OCI-LY7 (cell line): Measurements from ENCODE around the gene KIF17. TPM values are rescaled to one million over a fixed set of nuclear protein-coding genes. Genes with fewer than 3 reads are reported as not detected.

Source experiments
- BruUV-seq: library from RNA; stranded (reverse); fragments of 400-500 nt; replicated peaks from 2 replicates; lab custom pipeline; 2021; lab: Mats Ljungman, UMichigan
- CTCF ChIA-PET: fragments of 300-600 bp; sonication (Branson Sonifier 250); formaldehyde crosslinking; loops from one replicate; lab custom pipeline; 2022; ENCODE audit warnings: antibody characterized with exemption; ENCODE audit not compliant: unreplicated experiment; lab: Charles Lee
- POLR2A ChIA-PET: fragments of 300-600 bp; sonication (Branson Sonifier 250); formaldehyde crosslinking; loops from one replicate; lab custom pipeline; 2022; ENCODE audit warnings: antibody characterized with exemption; lab: Charles Lee
- DNase-seq: peaks from one replicate; pipeline ENCODE4 v3.0.0-alpha.2; 2015; ENCODE audit warnings: low spot score
- H2AFZ ChIP-seq: fragments of 200-600 bp; sonication (generic), shearing (Covaris generic); 2 replicates; pipeline ENCODE4 v1.6.1; 2014; ENCODE audit warnings: mild to moderate bottlenecking, antibody characterized with exemption, low read length, moderate library complexity
- H3K27ac ChIP-seq: fragments of 200-600 bp; sonication (generic); 2 replicates; pipeline ENCODE4 v1.5.1; 2014; ENCODE audit warnings: mixed run types, low read depth, mild to moderate bottlenecking, moderate library complexity, low read length, inconsistent platforms; ENCODE audit not compliant: poor library complexity, severe bottlenecking
- H3K36me3 ChIP-seq: fragments of 200-600 bp; sonication (generic); 2 replicates; pipeline ENCODE4 v1.6.1; 2014; ENCODE audit warnings: mild to moderate bottlenecking, antibody characterized with exemption, low read length, moderate library complexity, mixed read lengths; ENCODE audit not compliant: insufficient read depth
- H3K4me1 ChIP-seq: fragments of 200-600 bp; sonication (generic); 2 replicates; pipeline ENCODE4 v1.5.1; 2014; ENCODE audit warnings: mild to moderate bottlenecking, low read length; ENCODE audit not compliant: insufficient read depth, poor library complexity, severe bottlenecking
- H3K4me2 ChIP-seq: fragments of 200-600 bp; sonication (generic); 2 replicates; pipeline ENCODE4 v1.6.1; 2014; ENCODE audit warnings: mild to moderate bottlenecking, low read length
- H3K4me3 ChIP-seq: fragments of 200-600 bp; sonication (generic); 2 replicates; pipeline ENCODE4 v1.5.1; 2014; ENCODE audit warnings: mild to moderate bottlenecking, low read depth, low read length; ENCODE audit not compliant: poor library complexity, severe bottlenecking
- H3K79me2 ChIP-seq: fragments of 200-600 bp; sonication (generic); 2 replicates; pipeline ENCODE4 v1.6.1; 2016; ENCODE audit warnings: low read depth, mild to moderate bottlenecking, low read length, moderate library complexity, mixed read lengths; ENCODE audit not compliant: insufficient read depth
- H3K9me2 ChIP-seq: fragments of 200-600 bp; sonication (generic); 2 replicates; pipeline ENCODE4 v1.6.1; 2016; ENCODE audit warnings: mild to moderate bottlenecking, low read length, mixed read lengths; ENCODE audit not compliant: insufficient read depth
- H3K9me3 ChIP-seq: fragments of 200-600 bp; sonication (generic); 2 replicates; pipeline ENCODE4 v1.6.1; 2014; ENCODE audit warnings: mild to moderate bottlenecking, mixed run types, low read length, mixed read lengths
- H4K20me1 ChIP-seq: fragments of 200-600 bp; sonication (generic); 2 replicates; pipeline ENCODE4 v1.6.1; 2014; ENCODE audit warnings: mild to moderate bottlenecking, antibody characterized with exemption, low read length, moderate library complexity, mixed read lengths; ENCODE audit not compliant: insufficient read depth
- CTCF ChIP-seq: fragments of 200-600 bp; sonication (generic); conservative IDR thresholded peaks from 2 replicates; pipeline ENCODE4 v1.5.1; 2014; ENCODE audit warnings: mild to moderate bottlenecking, antibody characterized with exemption, low read length, moderate library complexity, mixed read lengths
- EZH2phosphoT487 ChIP-seq: fragments of 200-600 bp; sonication (generic); IDR thresholded peaks from 2 replicates; pipeline ENCODE4 v1.6.1; 2018; ENCODE audit warnings: low read depth, borderline replicate concordance, mild to moderate bottlenecking, mixed run types, antibody characterized with exemption, low read length, moderate library complexity, mixed read lengths
- intact Hi-C: fragments of 100-400 bp; cut with micrococcal nuclease; formaldehyde crosslinking; loops from one replicate; pipeline ENCODE4 v1.10.0; 2022; ENCODE audit not compliant: unreplicated experiment
- total RNA-seq, 2 experiments: library from RNA; depleted of rRNA in 1 of 2; stranded (reverse); fragments of >200 nt in 1 of 2; shearing (Covaris generic) in 1 of 2; gene quantifications; 2 replicates each; pipeline ENCODE4 v1.2.3, GENCODE V29; 2014 to 2022

The KIF17 gene
- total RNA-seq, 2 experiments from 2014 or later, result 1.1 TPM; not detected in 1

- no peaks in the 10 kb centered on the region for H3K79me2 ChIP-seq
- H3K4me1 ChIP-seq, result no peaks in the 10 kb centered on the region
- POLR2A ChIA-PET, result interaction anchor here (0.5 kb wide), 1 partner anchor 1323 kb away, joined by 7 read pairs; no protein-coding TSS in a partner anchor
- H3K4me3 ChIP-seq, result no peak overlapping the region
- H3K27ac ChIP-seq, result no peak overlapping the region
- no TSS peak for BruUV-seq
- no peak overlapping the region for H2AFZ ChIP-seq
- H3K9me3 ChIP-seq, result no peaks in the 10 kb centered on the region
- H3K4me2 ChIP-seq, result no peak overlapping the region
- intact Hi-C loops, result no loop called here
- CTCF ChIA-PET, result no interaction called here
- no peaks in the 10 kb centered on the region for H4K20me1 ChIP-seq
- H3K9me2 ChIP-seq, result no peaks in the 10 kb centered on the region
- no peaks in the 10 kb centered on the region for H3K36me3 ChIP-seq
- TF ChIP-seq EZH2phosphoT487, result no peak
- no peak for TF ChIP-seq CTCF
- DNase-seq, result no peak
These were observed 5.9 kb upstream of the KIF17 start for GRCh38 chr1:20723537-20724363.

- Histone ChIP-seq H3K27ac (no peak overlapping the region), H3K36me3 (no peaks in the 10 kb centered on the region), H4K20me1 (no peaks in the 10 kb centered on the region), H3K9me3 (no peaks in the 10 kb centered on the region), H2AFZ (no peak overlapping the region), H3K79me2 (no peaks in the 10 kb centered on the region), H3K4me2 (no peak overlapping the region), H3K4me3 (no peak overlapping the region), H3K9me2 (no peaks in the 10 kb centered on the region), H3K4me1 (no peaks in the 10 kb centered on the region)
- DNase-seq, result no peak
- no peak for TF ChIP-seq CTCF
- TF ChIP-seq EZH2phosphoT487, result no peak
- intact Hi-C loops, result no loop called here
- CTCF ChIA-PET, result no interaction called here
- no TSS peak for BruUV-seq
- POLR2A ChIA-PET, result interaction anchor here (0.5 kb wide), 1 partner anchor 1322 kb away, joined by 7 read pairs; no protein-coding TSS in a partner anchor
These were observed 5.3 kb upstream of the KIF17 start for GRCh38 chr1:20723159-20723536.
